B cell (primary cell): Measurements from ENCODE around the gene DOK5. TPM values are rescaled to one million over a fixed set of nuclear protein-coding genes. Genes with fewer than 3 reads are reported as not detected.

ENCODE experiments used
- ATAC-seq: fragments of 200-7000 bp; cut with Tn5 transposase; one replicate; pipeline ENCODE4 v1.10.0; 2021; ENCODE audit warnings: low read depth, mild to moderate bottlenecking, moderate number of reproducible peaks, moderate library complexity
- CTCF ChIA-PET: fragments of 350-600 bp; sonication (Branson Sonifier 250); formaldehyde crosslinking; loops from one replicate; lab custom pipeline; 2021; ENCODE audit warnings: antibody characterized with exemption, inconsistent platforms; lab: Charles Lee
- POLR2A ChIA-PET: fragments of 350-600 bp; sonication (Branson Sonifier 250); formaldehyde crosslinking; loops from one replicate; lab custom pipeline; 2021; ENCODE audit warnings: antibody characterized with exemption; lab: Charles Lee
- DNase-seq: peaks from one replicate; pipeline ENCODE4 v3.0.0; 2013
- H2AFZ ChIP-seq: 2 replicates; pipeline ENCODE4 v1.6.1; 2012; ENCODE audit warnings: mild to moderate bottlenecking, low read depth, low read length; ENCODE audit not compliant: insufficient read depth, poor library complexity, severe bottlenecking
- H3K27ac ChIP-seq, 2 donors: 1 replicate in 1 of 2; 2 replicates in 1 of 2; pipeline ENCODE4 v1.5.1; 2012 to 2013; ENCODE audit warnings: low read length in 2 of 2, mild to moderate bottlenecking in 2 of 2, moderate library complexity in 1 of 2
- H3K27me3 ChIP-seq, 4 experiments: fragments of 200-600 bp in 1 of 4; sonication (generic) in 1 of 4; replicated peaks in 1 of 4; 1 replicate in 2 of 4; 2 replicates in 2 of 4; pipeline versions ENCODE4 v1.6.1 to v1.7.0; 2013 to 2016; ENCODE audit warnings: low read length in 3 of 4, mild to moderate bottlenecking in 2 of 4, mixed read lengths in 1 of 4, moderate library complexity in 1 of 4; ENCODE audit not compliant: insufficient read depth in 4 of 4, control insufficient read depth in 3 of 4; ENCODE audit errors: control extremely low read depth in 1 of 4
- H3K36me3 ChIP-seq, 2 experiments: replicated peaks in 1 of 2; 1 replicate in 1 of 2; 2 replicates in 1 of 2; pipeline versions ENCODE4 v1.6.1 to v1.7.1; 2013; ENCODE audit warnings: low read length in 1 of 2; ENCODE audit not compliant: insufficient read depth in 2 of 2, control insufficient read depth in 1 of 2; ENCODE audit errors: control extremely low read depth in 1 of 2, extremely low read depth in 1 of 2
- H3K4me1 ChIP-seq, 2 donors: fragments of 200-600 bp in 1 of 2; sonication (generic) in 1 of 2; 1 replicate in 1 of 2; 2 replicates in 1 of 2; pipeline versions ENCODE4 v1.5.1 to v1.6.1; 2013 to 2017; ENCODE audit warnings: low read length in 2 of 2; ENCODE audit not compliant: control insufficient read depth in 2 of 2, insufficient read depth in 2 of 2
- H3K4me2 ChIP-seq: replicated peaks from 2 replicates; pipeline ENCODE3; 2012; ENCODE audit warnings: mild to moderate bottlenecking, low read depth, low read length; ENCODE audit not compliant: poor library complexity, severe bottlenecking
- H3K4me3 ChIP-seq, 5 experiments: fragments of 200-600 bp in 1 of 5; sonication (generic) in 1 of 5; 1 replicate in 3 of 5; 2 replicates in 2 of 5; pipeline versions ENCODE4 v1.5.1 to v1.7.0; 2011 to 2016; ENCODE audit warnings: low read length in 4 of 5, mild to moderate bottlenecking in 4 of 5, low read depth in 2 of 5, control low read depth in 1 of 5, moderate library complexity in 1 of 5; ENCODE audit not compliant: insufficient read depth in 1 of 5; ENCODE audit errors: control extremely low read depth in 1 of 5, extremely low read depth in 1 of 5
- H3K79me2 ChIP-seq: fragments of 200-600 bp; sonication (generic); one replicate; pipeline ENCODE4 v1.6.0; 2016; ENCODE audit warnings: low read length; ENCODE audit not compliant: control insufficient read depth, insufficient read depth
- H3K9ac ChIP-seq: fragments of 200-600 bp; sonication (generic); 2 replicates; pipeline ENCODE4 v1.6.1; 2017; ENCODE audit warnings: mild to moderate bottlenecking, low read length, moderate library complexity
- H3K9me3 ChIP-seq, 3 donors: one replicate each; pipeline versions ENCODE4 v1.6.1 to v1.7.1; 2013; ENCODE audit warnings: low read length in 2 of 3; ENCODE audit not compliant: control insufficient read depth in 2 of 3, insufficient read depth in 1 of 3; ENCODE audit errors: control extremely low read depth in 1 of 3
- H4K20me1 ChIP-seq: 2 replicates; pipeline ENCODE4 v1.6.0; 2012; ENCODE audit warnings: mild to moderate bottlenecking, low read length; ENCODE audit not compliant: insufficient read depth, control insufficient read depth, poor library complexity, severe bottlenecking
- H3K27ac Mint-ChIP-seq: one replicate; pipeline ENCODE4 v1.8.0; 2021; ENCODE audit warnings: mixed read lengths
- H3K27me3 Mint-ChIP-seq: one replicate; pipeline ENCODE4 v1.8.0; 2021; ENCODE audit warnings: mixed read lengths
- H3K4me1 Mint-ChIP-seq: one replicate; pipeline ENCODE4 v1.8.0; 2021; ENCODE audit warnings: mixed read lengths
- H3K4me3 Mint-ChIP-seq: one replicate; pipeline ENCODE4 v1.8.0; 2021; ENCODE audit warnings: mixed read lengths
- H3K9me3 Mint-ChIP-seq: one replicate; pipeline ENCODE4 v1.8.0; 2022; ENCODE audit warnings: mixed read lengths; ENCODE audit not compliant: insufficient read depth
- EZH2 ChIP-seq: IDR thresholded peaks from 2 replicates; pipeline ENCODE4 v1.6.1; 2012; ENCODE audit warnings: borderline replicate concordance, low read depth, mild to moderate bottlenecking, moderate library complexity, low read length; ENCODE audit not compliant: insufficient read depth, poor library complexity, severe bottlenecking
- WGBS: methylation state at CpG from one replicate; pipeline ENCODE4 v1.1.5; 2013; ENCODE audit warnings: missing lambda C conversion rate; ENCODE audit not compliant: insufficient coverage; 5-methylcytosine and 5-hydroxymethylcytosine counted together
- intact Hi-C: fragments of 100-400 bp; cut with micrococcal nuclease; formaldehyde crosslinking; loops from one replicate; pipeline ENCODE4 v1.10.0; 2022
- polyA plus RNA-seq: library from polyadenylated mRNA; depleted of rRNA; stranded (reverse); fragments of >200 nt; gene quantifications from 2 replicates; pipeline ENCODE4 v1.2.3, GENCODE V29; 2012
- total RNA-seq, 2 donors: library from RNA; stranded (reverse); fragments of 120-200 nt in 1 of 2; gene quantifications; 1 replicate in 1 of 2; 2 replicates in 1 of 2; pipeline versions ENCODE4 v1.2.3 to v1.2.4, GENCODE V29; 2013 to 2022
- TF ChIP-seq, protein P1 (sequence below): fragments of 200-600 bp; IDR thresholded peaks from one replicate; pipeline ENCODE4 v1.8.0; 2022; ENCODE audit warnings: antibody characterized with exemption, mild to moderate bottlenecking

DOK5 gene
- total and polyA plus RNA-seq, 2 donors (not counting 1 experiment from before 2014, with no cell fraction given) = not detected

DNA sequence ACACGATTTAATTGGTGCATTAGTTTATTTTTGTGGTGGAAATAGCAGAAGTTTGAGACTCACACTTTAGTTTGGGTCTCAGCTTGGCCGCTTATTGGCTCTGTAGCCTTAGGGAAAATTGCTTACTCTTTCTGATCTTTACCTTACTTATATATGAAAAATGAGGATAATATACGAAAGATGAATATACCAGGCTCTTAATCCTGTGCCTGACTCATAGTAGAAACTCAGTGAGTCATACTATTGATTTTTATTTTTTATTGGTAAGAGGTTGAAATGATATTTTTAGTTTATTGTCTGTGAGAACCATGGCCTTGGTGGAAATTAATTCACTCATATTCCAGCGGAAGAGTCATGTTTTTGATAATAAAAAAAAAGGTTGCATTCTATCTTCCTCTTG is 11.2 kb downstream of the DOK5 start:
- DNase-seq = no peak
- no peaks in the 10 kb centered on the region for H3K4me1 ChIP-seq
- ATAC-seq = no peak
- H2AFZ ChIP-seq = no peak overlapping the region
- TF ChIP-seq, protein P1, sequence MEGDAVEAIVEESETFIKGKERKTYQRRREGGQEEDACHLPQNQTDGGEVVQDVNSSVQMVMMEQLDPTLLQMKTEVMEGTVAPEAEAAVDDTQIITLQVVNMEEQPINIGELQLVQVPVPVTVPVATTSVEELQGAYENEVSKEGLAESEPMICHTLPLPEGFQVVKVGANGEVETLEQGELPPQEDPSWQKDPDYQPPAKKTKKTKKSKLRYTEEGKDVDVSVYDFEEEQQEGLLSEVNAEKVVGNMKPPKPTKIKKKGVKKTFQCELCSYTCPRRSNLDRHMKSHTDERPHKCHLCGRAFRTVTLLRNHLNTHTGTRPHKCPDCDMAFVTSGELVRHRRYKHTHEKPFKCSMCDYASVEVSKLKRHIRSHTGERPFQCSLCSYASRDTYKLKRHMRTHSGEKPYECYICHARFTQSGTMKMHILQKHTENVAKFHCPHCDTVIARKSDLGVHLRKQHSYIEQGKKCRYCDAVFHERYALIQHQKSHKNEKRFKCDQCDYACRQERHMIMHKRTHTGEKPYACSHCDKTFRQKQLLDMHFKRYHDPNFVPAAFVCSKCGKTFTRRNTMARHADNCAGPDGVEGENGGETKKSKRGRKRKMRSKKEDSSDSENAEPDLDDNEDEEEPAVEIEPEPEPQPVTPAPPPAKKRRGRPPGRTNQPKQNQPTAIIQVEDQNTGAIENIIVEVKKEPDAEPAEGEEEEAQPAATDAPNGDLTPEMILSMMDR = no peak
- no peak for TF ChIP-seq EZH2
- intact Hi-C loops = no loop called here
- ChIA-PET POLR2A (no interaction called here), CTCF (no interaction called here)
- Mint-ChIP-seq H3K9me3 (peaks cover 4% of the 10 kb centered on the region), H3K4me3 (no peak overlapping the region), H3K27ac (no peak overlapping the region), H3K4me1 (no peaks in the 10 kb centered on the region), H3K27me3 (peaks cover 3% of the 10 kb centered on the region)
- H3K4me2 ChIP-seq = no peak overlapping the region
- no peaks in the 10 kb centered on the region for H3K9me3 ChIP-seq
- no peaks in the 10 kb centered on the region for H3K27me3 ChIP-seq
- no peak overlapping the region for H3K9ac ChIP-seq
- WGBS = no CpG with 5 or more reads among the region's 4 CpGs
- no peaks in the 10 kb centered on the region for H4K20me1 ChIP-seq
- H3K79me2 ChIP-seq = no peaks in the 10 kb centered on the region
- H3K27ac ChIP-seq = no peak overlapping the region
- no peaks in the 10 kb centered on the region for H3K36me3 ChIP-seq
- no peak overlapping the region for H3K4me3 ChIP-seq

DNA sequence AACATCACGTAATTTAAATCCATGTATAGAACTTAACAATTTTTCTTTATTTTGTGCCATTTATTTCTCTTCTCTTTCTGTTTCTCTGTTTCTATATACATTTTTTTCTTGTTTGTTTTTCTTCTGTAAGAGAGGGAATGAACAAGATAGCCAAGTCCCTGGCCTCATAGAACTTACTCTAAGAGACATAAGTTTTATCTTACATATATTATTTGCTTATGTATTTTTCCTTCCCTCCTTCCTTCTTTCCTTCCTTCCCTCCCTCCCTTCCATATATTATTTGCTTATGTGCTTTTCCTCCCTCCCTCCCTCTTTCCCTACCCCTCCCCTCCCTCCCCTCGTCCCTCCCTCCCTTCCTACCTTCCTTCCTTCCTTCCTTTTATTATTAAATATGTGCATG is 13.0 kb downstream of the DOK5 start:
- no peak for DNase-seq
- H3K79me2 ChIP-seq = no peaks in the 10 kb centered on the region
- H3K36me3 ChIP-seq = no peaks in the 10 kb centered on the region
- no peak for ATAC-seq
- WGBS = no CpG with 5 or more reads among the region's 2 CpGs
- no peaks in the 10 kb centered on the region for H3K4me1 Mint-ChIP-seq
- peaks cover 3% of the 10 kb centered on the region for H3K27me3 Mint-ChIP-seq
- no peak overlapping the region for H3K27ac ChIP-seq
- H3K4me3 Mint-ChIP-seq = no peak overlapping the region
- ChIA-PET POLR2A (no interaction called here), CTCF (no interaction called here)
- H3K9me3 ChIP-seq = no peaks in the 10 kb centered on the region
- TF ChIP-seq, protein P1 = no peak
- no peak for TF ChIP-seq EZH2
- no peak overlapping the region for H2AFZ ChIP-seq
- H3K27ac Mint-ChIP-seq = no peak overlapping the region
- H3K9ac ChIP-seq = no peak overlapping the region
- intact Hi-C loops = no loop called here
- no peak overlapping the region for H3K4me3 ChIP-seq
- H3K9me3 Mint-ChIP-seq = peaks cover 4% of the 10 kb centered on the region
- no peaks in the 10 kb centered on the region for H3K27me3 ChIP-seq
- H3K4me1 ChIP-seq = no peaks in the 10 kb centered on the region
- H3K4me2 ChIP-seq = no peak overlapping the region
- no peaks in the 10 kb centered on the region for H4K20me1 ChIP-seq
